ENCODE measurements around the gene TNFRSF25.
A peak's percentile ranks its signal among the peaks of the same experiment; 100 is the strongest.
"Not testable (repeated sequence)": the region's sequence is repeated elsewhere in the genome, so short reads cannot be mapped to it uniquely, and the experiment has no call there.

The TNFRSF25 gene

GRCh38 chr1:6453895-6454855, 11.8 kb downstream of the TNFRSF25 start:
- not testable (repeated sequence) for DNase-seq (ENCODE audit: low read depth)

DNA sequence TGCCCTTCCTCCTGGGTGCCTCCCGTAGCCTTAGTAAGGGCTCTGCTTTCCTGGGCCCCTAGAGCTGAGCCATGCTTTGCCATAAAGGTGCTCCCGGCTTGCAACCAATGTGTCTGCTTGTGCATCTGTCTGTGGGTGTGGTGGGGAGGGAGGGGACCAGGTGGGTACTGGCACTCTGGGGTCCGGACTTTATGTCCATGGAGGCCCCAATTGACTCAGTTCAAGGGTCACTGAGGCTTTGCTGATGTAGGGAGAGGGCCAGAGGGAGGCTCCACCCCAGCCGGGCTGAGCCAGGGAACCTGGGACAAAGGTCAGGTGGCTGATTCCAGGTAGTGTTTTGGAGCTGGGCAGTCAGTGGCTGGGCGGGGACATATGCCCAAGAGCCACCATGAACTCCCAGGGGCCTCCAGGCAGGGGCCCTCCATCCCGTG, 15.0 kb downstream of the TNFRSF25 start:
- no peak for DNase-seq (ENCODE audit: low read depth)

GRCh38 chr1:6450486-6450885, 15.5 kb downstream of the TNFRSF25 start:
- not testable (repeated sequence) for DNase-seq (ENCODE audit: low read depth)

DNA sequence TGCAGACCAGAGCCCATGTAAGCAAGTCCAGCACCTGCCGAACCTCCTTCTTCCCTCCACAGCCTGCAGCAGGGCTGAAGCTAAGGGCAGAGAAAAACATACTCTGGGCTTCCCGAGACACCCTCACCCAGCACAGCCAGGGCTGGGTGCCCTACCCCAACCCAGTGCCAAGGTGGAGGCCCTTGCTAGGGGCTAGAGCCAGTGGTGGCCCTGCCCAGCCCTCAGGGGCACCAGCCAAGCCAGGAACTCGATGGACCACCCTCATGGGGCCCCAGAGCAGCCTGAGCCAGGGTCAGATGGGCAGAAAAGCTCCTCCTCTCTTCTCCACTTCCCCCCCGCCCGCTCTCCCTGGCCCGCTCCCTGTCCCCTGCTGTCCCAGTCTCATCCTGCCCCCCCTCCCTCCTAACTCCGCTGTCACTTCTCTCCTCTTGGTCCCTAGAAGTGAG, 15.9 kb downstream of the TNFRSF25 start:
- DNase-seq (ENCODE audit: low read depth), result no peak

DNA sequence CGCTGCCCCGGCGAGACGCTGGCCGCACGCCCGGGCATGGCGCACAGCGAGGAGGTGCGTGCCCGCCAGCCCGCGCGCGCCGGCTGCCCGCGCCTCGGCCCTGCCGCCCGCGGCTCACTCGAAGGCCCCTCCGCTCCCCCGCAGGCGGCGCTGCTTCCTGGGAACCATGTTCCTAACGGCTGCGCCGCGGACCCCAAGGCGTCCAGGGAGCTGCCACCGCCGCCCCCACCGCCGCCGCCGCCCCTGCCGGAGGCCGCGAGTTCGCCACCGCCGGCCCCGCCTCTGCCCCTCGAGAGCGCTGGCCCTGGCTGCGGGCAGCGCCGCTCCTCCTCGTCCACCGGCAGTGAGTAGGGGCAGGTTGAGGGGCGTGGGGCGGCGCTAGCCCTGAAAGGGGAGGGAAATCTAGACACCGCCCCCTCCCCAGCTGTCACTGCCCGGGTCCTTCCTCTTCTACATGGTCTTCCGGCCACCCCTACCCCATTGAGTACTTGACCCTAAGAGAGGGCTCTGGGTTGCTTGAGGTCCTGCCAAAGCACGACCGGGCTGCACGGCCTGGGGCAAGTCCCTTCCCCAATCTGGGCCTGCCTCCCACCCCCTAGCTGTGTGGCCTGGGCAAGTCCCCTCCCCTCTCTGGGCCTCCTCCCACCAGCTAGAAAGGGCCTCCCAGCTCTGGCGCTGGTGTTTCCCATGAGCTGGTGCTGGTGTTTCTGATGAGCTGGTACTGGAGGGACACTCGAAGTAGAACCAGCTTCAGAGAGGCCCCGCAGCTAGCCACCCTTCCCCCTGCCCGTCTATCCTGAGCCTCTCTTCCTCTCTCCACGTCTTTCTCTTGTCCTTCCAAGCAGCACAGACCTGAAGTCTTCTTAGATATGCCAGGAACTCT, 17.0 kb downstream of the TNFRSF25 start:
- DNase-seq (ENCODE audit: low read depth), result no peak

GRCh38 chr1:6447818-6448748, 17.9 kb downstream of the TNFRSF25 start:
- DNase-seq (ENCODE audit: low read depth), result peak; percentile 35

- no peak for DNase-seq (ENCODE audit: low read depth)
Observed at GRCh38 chr1:6447016-6447817, 18.8 kb downstream of the TNFRSF25 start.

DNA sequence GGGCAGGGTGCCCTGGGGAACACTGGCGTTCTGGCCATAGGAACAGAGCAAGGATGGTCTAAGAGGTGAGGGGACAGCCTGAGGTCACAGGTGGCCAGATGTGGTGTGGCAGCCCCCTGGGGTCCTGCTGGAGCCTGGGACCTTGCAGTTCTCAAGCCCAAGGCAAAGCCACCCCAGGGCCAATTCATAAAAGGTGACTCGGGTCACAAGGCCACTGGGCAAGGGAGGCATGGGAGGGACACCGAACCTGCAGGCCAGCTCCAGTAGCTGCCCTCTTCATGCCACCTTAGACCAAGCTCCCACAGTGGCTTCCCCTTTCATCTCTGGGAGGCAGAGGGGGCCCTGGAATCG, 19.3 kb downstream of the TNFRSF25 start:
- no peak for DNase-seq (ENCODE audit: low read depth)

DNA sequence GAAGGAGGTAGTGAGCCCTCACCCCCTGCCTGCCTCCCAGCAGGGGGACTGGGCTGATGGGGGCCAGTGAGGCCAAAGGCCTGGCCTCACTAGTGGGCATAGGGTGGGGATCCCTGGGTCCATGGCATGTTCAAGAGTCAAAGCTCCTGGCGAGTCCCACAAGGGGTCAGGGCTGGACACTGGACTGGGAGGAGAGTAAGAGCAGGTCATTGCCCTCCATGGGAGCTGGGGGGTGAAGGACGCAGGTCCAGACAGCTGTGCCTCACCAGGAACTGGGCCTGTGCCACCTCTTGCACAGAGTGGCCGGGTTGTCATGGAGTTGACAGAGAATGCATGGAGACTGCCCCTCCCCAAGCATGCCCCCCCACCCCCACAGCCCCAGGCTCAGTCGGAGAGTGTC, 20.0 kb downstream of the TNFRSF25 start:
- DNase-seq (ENCODE audit: low read depth), result not testable (repeated sequence)

GRCh38 chr1:6445062-6445763, 20.8 kb downstream of the TNFRSF25 start:
- DNase-seq (ENCODE audit: low read depth), result no peak

GRCh38 chr1:6444377-6444776, 21.6 kb downstream of the TNFRSF25 start:
- DNase-seq (ENCODE audit: low read depth), result no peak

GRCh38 chr1:6443339-6444115, 22.4 kb downstream of the TNFRSF25 start:
- no peak for DNase-seq (ENCODE audit: low read depth)

GRCh38 chr1:6441586-6441985, 24.4 kb downstream of the TNFRSF25 start:
- no peak for DNase-seq (ENCODE audit: low read depth)

DNA sequence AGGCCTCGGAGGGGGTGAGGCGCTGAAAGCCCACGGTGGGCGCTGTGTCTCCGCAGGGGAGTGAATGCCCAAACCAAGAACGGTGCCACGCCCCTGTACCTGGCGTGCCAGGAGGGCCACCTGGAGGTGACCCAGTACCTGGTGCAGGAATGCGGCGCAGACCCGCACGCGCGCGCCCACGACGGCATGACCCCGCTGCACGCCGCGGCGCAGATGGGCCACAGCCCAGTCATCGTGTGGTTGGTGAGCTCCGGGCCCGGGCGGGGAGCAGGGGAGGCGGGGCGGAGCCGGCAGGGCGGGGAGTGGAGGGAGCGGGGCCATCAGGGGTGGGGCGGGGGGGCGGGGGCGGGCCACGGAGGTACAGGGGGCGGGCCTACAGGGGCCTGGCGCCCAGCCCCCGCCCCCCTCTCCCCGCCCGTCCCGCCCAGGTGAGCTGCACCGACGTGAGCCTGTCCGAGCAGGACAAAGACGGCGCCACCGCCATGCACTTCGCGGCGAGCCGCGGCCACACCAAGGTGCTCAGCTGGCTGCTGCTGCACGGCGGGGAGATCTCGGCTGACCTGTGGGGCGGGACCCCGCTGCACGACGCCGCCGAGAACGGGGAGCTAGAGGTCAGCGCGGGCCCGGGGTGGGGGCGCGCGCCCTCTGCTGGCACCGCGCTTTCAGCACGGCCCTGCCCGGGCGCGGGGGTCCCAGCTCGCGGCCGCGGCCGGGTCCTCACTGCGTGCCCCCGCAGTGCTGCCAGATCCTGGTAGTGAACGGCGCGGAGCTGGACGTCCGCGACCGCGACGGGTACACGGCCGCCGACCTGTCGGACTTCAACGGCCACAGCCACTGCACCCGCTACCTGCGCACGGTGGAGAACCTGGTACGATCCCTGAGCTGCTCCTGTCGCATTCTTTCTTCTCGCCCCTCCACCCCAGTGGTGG, 25.5 kb downstream of the TNFRSF25 start:
- DNase-seq (ENCODE audit: low read depth), result peak; percentile 60

- DNase-seq (ENCODE audit: low read depth), result peak; percentile 52
Observed at GRCh38 chr1:6438047-6438525, 27.9 kb downstream of the TNFRSF25 start.

GRCh38 chr1:6437012-6437700, 28.8 kb downstream of the TNFRSF25 start:
- DNase-seq (ENCODE audit: low read depth), result not testable (repeated sequence)

GRCh38 chr1:6436277-6436676, 29.7 kb downstream of the TNFRSF25 start:
- not testable (repeated sequence) for DNase-seq (ENCODE audit: low read depth)
